ENCODE measurements around the gene SPTSSB.

Gene SPTSSB

DNA sequence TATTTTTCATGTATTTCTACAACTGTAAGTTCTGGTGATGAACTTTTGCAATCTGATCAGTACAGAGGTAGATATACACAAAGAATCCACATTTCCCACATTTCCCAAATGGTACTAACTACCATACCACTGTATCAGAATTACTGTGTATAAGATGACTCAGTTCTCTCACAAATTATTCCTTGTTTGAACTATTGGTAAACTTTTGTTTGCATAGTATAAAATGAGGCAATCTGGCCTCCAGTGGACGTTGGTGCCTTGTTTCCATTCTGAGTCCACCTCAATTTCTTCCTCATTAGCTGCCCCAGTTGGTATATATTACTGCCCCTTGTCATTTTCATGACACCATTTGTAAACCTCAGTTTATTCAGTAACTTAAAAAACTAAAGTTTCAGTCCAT lies 38.5 kb downstream of the SPTSSB start:
- H3K9me3 Mint-ChIP-seq: no peaks in the 10 kb centered on the region
- H3K27ac Mint-ChIP-seq: no peak overlapping the region
- no peaks in the 10 kb centered on the region for H3K4me1 Mint-ChIP-seq
- no peaks in the 10 kb centered on the region for H3K36me3 Mint-ChIP-seq
- no peak overlapping the region for H3K4me3 Mint-ChIP-seq
- ATAC-seq: no peak
- peaks cover 36% of the 10 kb centered on the region for H3K27me3 Mint-ChIP-seq

- no peak for ATAC-seq
- peaks cover 10% of the 10 kb centered on the region for H3K9me3 Mint-ChIP-seq
- H3K27ac Mint-ChIP-seq: no peak overlapping the region
- H3K36me3 Mint-ChIP-seq: no peaks in the 10 kb centered on the region
- no peak overlapping the region for H3K4me3 Mint-ChIP-seq
- H3K27me3 Mint-ChIP-seq: peaks cover 13% of the 10 kb centered on the region
- H3K4me1 Mint-ChIP-seq: no peaks in the 10 kb centered on the region
Measured at GRCh38 chr3:161325059-161325458, 46.3 kb downstream of the SPTSSB start.

- Mint-ChIP-seq H3K9me3 (peaks cover 11% of the 10 kb centered on the region), H3K27ac (no peak overlapping the region), H3K4me3 (no peak overlapping the region), H3K27me3 (peaks cover 3% of the 10 kb centered on the region), H3K36me3 (no peaks in the 10 kb centered on the region), H3K4me1 (no peaks in the 10 kb centered on the region)
- no peak for ATAC-seq
Measured at GRCh38 chr3:161323926-161324621, 47.2 kb downstream of the SPTSSB start.

GRCh38 chr3:161322781-161323568 lies 48.3 kb downstream of the SPTSSB start:
- no peak for ATAC-seq
- H3K27me3 Mint-ChIP-seq: peaks cover 4% of the 10 kb centered on the region
- no peaks in the 10 kb centered on the region for H3K36me3 Mint-ChIP-seq
- no peak overlapping the region for H3K4me3 Mint-ChIP-seq
- H3K9me3 Mint-ChIP-seq: peaks cover 11% of the 10 kb centered on the region
- no peaks in the 10 kb centered on the region for H3K4me1 Mint-ChIP-seq
- no peak overlapping the region for H3K27ac Mint-ChIP-seq

GRCh38 chr3:161320837-161321236 lies 50.5 kb downstream of the SPTSSB start:
- no peak for ATAC-seq
- H3K27ac Mint-ChIP-seq: no peak overlapping the region
- no peaks in the 10 kb centered on the region for H3K36me3 Mint-ChIP-seq
- peaks cover 11% of the 10 kb centered on the region for H3K9me3 Mint-ChIP-seq
- no peak overlapping the region for H3K4me3 Mint-ChIP-seq
- no peaks in the 10 kb centered on the region for H3K4me1 Mint-ChIP-seq
- peaks cover 26% of the 10 kb centered on the region for H3K27me3 Mint-ChIP-seq

- H3K9me3 Mint-ChIP-seq: peaks cover 11% of the 10 kb centered on the region
- H3K36me3 Mint-ChIP-seq: no peaks in the 10 kb centered on the region
- no peak overlapping the region for H3K4me3 Mint-ChIP-seq
- peaks cover 30% of the 10 kb centered on the region for H3K27me3 Mint-ChIP-seq
- H3K4me1 Mint-ChIP-seq: no peaks in the 10 kb centered on the region
- ATAC-seq: no peak
- no peak overlapping the region for H3K27ac Mint-ChIP-seq
Measured at GRCh38 chr3:161319867-161320266, 51.5 kb downstream of the SPTSSB start.

GRCh38 chr3:161317077-161317476 lies 54.2 kb downstream of the SPTSSB start:
- ATAC-seq: no peak
- Mint-ChIP-seq H3K9me3 (peaks cover 11% of the 10 kb centered on the region), H3K36me3 (peaks cover 5% of the 10 kb centered on the region), H3K27me3 (peaks cover 30% of the 10 kb centered on the region), H3K4me1 (no peaks in the 10 kb centered on the region), H3K27ac (no peak overlapping the region), H3K4me3 (no peak overlapping the region)

- ATAC-seq: no peak
- peaks cover 10% of the 10 kb centered on the region for H3K9me3 Mint-ChIP-seq
- peaks cover 5% of the 10 kb centered on the region for H3K36me3 Mint-ChIP-seq
- H3K27ac Mint-ChIP-seq: no peak overlapping the region
- peaks cover 30% of the 10 kb centered on the region for H3K27me3 Mint-ChIP-seq
- H3K4me1 Mint-ChIP-seq: peaks cover 7% of the 10 kb centered on the region
- no peak overlapping the region for H3K4me3 Mint-ChIP-seq
Measured at GRCh38 chr3:161316006-161316689, 55.2 kb downstream of the SPTSSB start.

GRCh38 chr3:161314836-161315395 lies 56.4 kb downstream of the SPTSSB start:
- H3K4me3 Mint-ChIP-seq: no peak overlapping the region

GRCh38 chr3:161310649-161311423 lies 60.5 kb downstream of the SPTSSB start:
- Mint-ChIP-seq H3K9me3 (peaks cover 12% of the 10 kb centered on the region), H3K36me3 (peaks cover 5% of the 10 kb centered on the region), H3K4me3 (no peak overlapping the region), H3K4me1 (peaks cover 19% of the 10 kb centered on the region), H3K27ac (no peak overlapping the region), H3K27me3 (peaks cover 5% of the 10 kb centered on the region)
- peak; percentile 86 for ATAC-seq

More at GRCh38 chr3:161314836-161315395, 56.4 kb downstream of the SPTSSB start:
- H3K27me3 Mint-ChIP-seq: peaks cover 30% of the 10 kb centered on the region
- H3K36me3 Mint-ChIP-seq: peaks cover 5% of the 10 kb centered on the region
- ATAC-seq: no peak
- peaks cover 4% of the 10 kb centered on the region for H3K9me3 Mint-ChIP-seq
- peaks cover 19% of the 10 kb centered on the region for H3K4me1 Mint-ChIP-seq
- no peak overlapping the region for H3K27ac Mint-ChIP-seq

DNA sequence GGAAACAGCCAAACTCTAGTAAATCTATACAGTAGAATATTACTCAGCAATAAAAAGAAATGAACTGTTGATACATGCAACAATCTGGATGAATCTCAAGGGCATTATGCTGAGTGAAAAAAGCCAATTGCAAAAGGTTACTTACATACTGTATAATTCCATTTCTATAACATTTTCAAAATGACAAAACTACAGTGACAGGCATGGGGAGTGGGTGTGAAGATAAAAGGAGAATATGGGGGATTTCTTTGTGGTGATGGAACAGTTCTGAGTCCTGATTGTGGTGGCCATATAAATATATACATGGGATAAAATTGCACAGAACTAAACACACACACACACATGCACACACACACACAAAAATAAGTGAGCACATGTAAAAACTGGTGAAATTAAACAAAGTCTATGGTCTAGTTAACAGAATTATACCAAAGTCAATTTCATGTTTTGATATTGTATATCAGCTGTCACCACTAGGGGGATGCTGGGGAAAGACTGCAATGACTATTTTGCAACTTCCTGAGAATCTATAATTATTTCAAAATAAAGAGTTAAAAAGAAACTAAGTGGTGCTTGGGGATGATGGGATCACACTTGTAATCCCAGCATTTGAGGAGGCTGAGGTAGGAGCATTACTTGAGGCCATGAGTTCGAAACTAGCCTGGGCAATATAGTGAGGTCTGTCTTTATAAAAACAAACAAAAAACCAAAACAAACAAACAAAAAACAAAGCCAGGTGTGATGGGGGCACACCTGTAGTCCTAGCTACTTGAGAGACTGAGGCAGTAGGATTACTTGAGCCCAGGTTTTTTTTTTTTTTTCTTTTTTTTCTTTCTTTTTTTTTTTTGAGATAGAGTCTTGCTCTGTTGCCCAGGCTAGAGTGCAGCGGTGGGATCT lies 66.0 kb downstream of the SPTSSB start:
- no peak overlapping the region for H3K4me3 Mint-ChIP-seq
- H3K27me3 Mint-ChIP-seq: peaks cover 19% of the 10 kb centered on the region
- peaks cover 9% of the 10 kb centered on the region for H3K9me3 Mint-ChIP-seq
- H3K36me3 Mint-ChIP-seq: no peaks in the 10 kb centered on the region
- ATAC-seq: no peak
- H3K27ac Mint-ChIP-seq: no peak overlapping the region
- H3K4me1 Mint-ChIP-seq: peaks cover 4% of the 10 kb centered on the region

DNA sequence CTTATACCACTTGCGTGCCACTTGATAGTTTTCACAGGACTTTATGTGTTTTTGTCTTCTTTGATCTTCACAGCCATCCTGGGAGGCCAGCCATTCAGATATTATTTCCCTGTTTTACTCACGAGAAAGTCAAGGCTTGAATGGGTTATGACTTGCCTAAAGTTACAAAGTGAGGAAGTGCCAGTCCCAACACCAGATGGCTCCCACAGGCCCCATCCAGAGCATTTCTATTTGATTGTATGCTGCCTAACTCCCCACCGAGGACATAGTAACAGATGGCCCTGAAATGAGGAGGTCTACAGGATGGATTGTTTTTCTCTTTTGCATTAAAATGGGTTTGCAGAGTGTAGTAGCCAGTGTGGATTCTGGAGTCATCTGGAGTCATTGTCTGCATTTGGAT lies 74.5 kb downstream of the SPTSSB start:
- H3K4me1 Mint-ChIP-seq: no peaks in the 10 kb centered on the region
- H3K27me3 Mint-ChIP-seq: no peaks in the 10 kb centered on the region
- no peak for ATAC-seq
- H3K9me3 Mint-ChIP-seq: peaks cover 15% of the 10 kb centered on the region
- H3K27ac Mint-ChIP-seq: no peak overlapping the region
- no peak overlapping the region for H3K4me3 Mint-ChIP-seq
- H3K36me3 Mint-ChIP-seq: peaks cover 12% of the 10 kb centered on the region

DNA sequence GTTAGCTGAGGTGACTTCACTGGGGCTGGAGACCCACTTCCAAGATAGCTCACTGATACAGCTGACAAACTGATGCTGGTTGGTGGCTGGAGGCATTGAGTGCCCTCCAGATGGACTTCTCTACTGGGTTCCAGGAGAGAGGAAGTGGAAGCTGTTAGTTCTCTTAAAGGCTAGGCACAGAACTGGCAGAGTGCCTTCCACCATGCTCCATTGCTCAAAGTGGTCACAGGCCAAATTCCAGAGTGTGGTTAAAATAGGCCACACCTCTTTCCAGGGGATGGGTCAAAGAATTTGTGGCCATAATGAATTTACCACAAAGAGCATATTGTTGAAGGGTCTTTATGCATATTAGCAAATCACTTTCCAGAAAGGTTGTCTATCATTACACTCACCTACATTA lies 76.0 kb downstream of the SPTSSB start:
- Mint-ChIP-seq H3K4me3 (no peak overlapping the region), H3K9me3 (peaks cover 15% of the 10 kb centered on the region), H3K27ac (no peak overlapping the region), H3K36me3 (peaks cover 12% of the 10 kb centered on the region), H3K27me3 (no peaks in the 10 kb centered on the region), H3K4me1 (no peaks in the 10 kb centered on the region)
- ATAC-seq: no peak

All from stimulated activated memory B cell treated with anti-CD40 and anti-IgM and Interleukin-4, amounts not matched to agents 10 μg/mL and 1 μg/mL and 100 μg/mL, for 72 hours (primary cell).